Cardiac fibroblast (primary cell): ENCODE data around the gene ARHGAP31.
"Not testable (repeated sequence)": the region's sequence is repeated elsewhere in the genome, so short reads cannot be mapped to it uniquely, and the experiment has no call there.

ENCODE experiments used
- DNase-seq, 2 donors: peaks; one replicate each; pipeline versions ENCODE4 v3.0.0 to v3.0.0-alpha.2; 2010; ENCODE audit warnings: low read depth in 2 of 2
- H3K4me3 ChIP-seq, 2 donors: replicated peaks in 1 of 2; 1 replicate in 1 of 2; 2 replicates in 1 of 2; pipeline ENCODE4 v1.5.1; 2011; ENCODE audit warnings: low read depth in 2 of 2, low read length in 2 of 2, mild to moderate bottlenecking in 2 of 2, moderate library complexity in 1 of 2
- TF ChIP-seq, protein P1 (sequence below): IDR thresholded peaks from one replicate; pipeline ENCODE4 v1.5.1; 2011; ENCODE audit warnings: low read depth, mild to moderate bottlenecking, low read length, inconsistent platforms

The ARHGAP31 gene

DNA sequence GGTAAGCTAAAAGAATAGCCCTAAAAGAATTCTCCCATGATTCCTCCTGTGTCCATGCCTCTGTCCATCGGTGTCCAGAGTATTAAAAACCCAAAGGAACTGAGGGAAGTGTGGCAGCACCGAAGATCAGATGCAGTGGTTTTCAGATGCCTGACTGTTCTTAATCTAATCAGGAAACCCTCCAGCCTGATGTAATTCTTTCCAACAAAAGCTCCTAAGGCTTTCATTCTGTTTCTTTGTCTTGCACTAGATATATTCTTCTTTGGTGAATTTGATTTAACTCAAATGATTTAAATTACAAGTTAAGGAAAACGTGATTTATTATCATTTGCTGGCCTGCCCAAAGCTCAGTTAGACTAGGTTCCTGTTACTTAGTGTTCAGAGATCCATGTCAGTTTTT, 71.2 kb downstream of the ARHGAP31 start:
- H3K4me3 ChIP-seq = no peak overlapping the region
- TF ChIP-seq, protein P1, sequence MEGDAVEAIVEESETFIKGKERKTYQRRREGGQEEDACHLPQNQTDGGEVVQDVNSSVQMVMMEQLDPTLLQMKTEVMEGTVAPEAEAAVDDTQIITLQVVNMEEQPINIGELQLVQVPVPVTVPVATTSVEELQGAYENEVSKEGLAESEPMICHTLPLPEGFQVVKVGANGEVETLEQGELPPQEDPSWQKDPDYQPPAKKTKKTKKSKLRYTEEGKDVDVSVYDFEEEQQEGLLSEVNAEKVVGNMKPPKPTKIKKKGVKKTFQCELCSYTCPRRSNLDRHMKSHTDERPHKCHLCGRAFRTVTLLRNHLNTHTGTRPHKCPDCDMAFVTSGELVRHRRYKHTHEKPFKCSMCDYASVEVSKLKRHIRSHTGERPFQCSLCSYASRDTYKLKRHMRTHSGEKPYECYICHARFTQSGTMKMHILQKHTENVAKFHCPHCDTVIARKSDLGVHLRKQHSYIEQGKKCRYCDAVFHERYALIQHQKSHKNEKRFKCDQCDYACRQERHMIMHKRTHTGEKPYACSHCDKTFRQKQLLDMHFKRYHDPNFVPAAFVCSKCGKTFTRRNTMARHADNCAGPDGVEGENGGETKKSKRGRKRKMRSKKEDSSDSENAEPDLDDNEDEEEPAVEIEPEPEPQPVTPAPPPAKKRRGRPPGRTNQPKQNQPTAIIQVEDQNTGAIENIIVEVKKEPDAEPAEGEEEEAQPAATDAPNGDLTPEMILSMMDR = no peak
- no peak for DNase-seq

- TF ChIP-seq, protein P1 = no peak
- DNase-seq = no peak
- H3K4me3 ChIP-seq = no peak overlapping the region
Measured at GRCh38 chr3:119367000-119367399, 72.8 kb downstream of the ARHGAP31 start.

DNA sequence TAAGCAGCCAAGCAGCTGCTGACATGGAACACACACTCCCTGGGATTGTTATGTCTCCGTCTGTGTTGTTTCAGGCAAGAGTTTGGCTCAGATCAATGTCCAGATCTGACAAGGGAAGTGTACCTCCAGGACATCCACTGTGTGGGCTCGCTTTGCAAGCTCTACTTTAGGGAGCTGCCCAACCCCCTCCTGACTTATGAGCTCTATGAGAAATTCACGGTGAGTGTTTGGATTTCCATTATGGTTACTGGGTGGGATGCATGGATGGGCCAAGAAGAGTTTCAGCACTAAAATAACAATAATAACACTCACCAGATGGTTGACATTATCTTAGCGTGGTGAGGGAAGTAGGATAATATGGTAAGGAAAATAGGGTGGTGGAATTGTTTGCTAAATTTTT, 74.1 kb downstream of the ARHGAP31 start:
- DNase-seq = no peak
- H3K4me3 ChIP-seq = no peak overlapping the region
- TF ChIP-seq, protein P1 = no peak

DNA sequence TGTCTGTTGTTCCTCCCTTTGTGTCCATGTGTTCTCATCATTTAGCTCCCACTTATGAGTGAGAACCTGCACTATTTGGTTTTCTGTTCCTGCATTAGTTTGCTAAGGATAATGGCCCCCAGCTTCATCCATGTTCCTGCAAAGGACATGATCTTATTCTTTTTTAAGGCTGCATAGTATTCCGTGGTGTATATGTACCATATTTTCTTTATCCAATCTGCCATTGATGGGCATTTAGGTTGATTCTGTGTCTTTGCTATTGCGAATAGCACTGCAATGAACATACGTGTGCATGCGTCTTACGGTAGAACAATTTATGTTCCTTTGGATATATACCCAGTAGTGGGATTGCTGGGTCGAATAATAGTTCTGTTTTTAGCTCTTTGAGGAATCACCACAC, 77.6 kb downstream of the ARHGAP31 start:
- DNase-seq, H3K4me3 ChIP-seq: not testable (repeated sequence)

- no peak for DNase-seq
- no peak overlapping the region for H3K4me3 ChIP-seq
- TF ChIP-seq, protein P1 = no peak
Measured at GRCh38 chr3:119375106-119375505, 80.9 kb downstream of the ARHGAP31 start.

DNA sequence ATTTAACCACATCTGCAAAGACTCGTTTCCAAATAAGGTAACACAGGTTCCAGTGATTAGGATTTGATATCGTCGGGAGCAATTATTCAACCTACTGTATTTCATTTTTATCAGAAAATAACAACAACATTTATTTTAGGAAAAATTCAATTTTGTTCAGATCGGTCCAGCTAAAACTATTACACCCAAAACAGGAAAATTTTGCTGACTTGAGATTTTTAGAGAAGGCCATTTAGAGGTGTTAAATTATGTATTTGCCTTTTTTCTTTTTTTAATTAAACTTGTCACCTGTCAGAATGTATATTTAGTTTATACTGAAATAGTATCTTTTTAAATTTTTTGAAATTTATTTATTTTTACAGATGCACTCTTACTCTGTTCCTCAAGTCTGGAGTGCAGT, 81.3 kb downstream of the ARHGAP31 start:
- DNase-seq = no peak
- H3K4me3 ChIP-seq = no peak overlapping the region
- TF ChIP-seq, protein P1 = no peak

GRCh38 chr3:119376758-119377157, 82.6 kb downstream of the ARHGAP31 start:
- TF ChIP-seq, protein P1 = no peak
- no peak overlapping the region for H3K4me3 ChIP-seq
- peak in 1 of 2 donors; percentile 60 for DNase-seq
